Stimulated activated CD4-positive, alpha-beta T cell treated with anti-CD3 and anti-CD28 coated beads, Interleukin-12 subunit alpha, Interleukin-12 subunit beta, amount 100 ng/mL, for 48 hours (primary cell): ENCODE measurements around the gene PLSCR4.
A peak's percentile ranks its signal among the peaks of the same experiment; 100 is the strongest.

Experiments
- DNase-seq, 3 donors: peaks; one replicate each; pipeline ENCODE4 v3.0.0-alpha.2; 2020; ENCODE audit warnings: low read depth in 2 of 3, low spot score in 1 of 3

Gene PLSCR4

DNA sequence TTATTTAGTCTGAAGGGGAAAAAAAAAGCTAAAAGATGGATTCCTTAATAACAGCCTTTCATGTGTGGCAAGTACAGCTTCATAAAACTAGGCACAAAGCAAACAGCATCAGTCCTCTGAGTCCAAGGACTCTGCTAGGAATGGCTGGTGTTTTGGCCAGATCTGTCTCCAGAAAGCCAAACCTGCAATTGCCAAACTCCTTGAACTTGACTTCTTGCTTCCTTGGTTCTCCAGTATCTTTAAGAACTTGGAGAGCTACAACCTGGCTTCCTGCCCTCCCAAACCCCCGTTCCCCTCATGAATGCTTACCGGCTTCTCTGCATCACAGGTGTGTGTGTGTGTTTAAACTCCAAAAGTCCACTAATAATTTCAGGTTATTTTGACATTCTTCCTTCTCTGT, 88.3 kb downstream of the PLSCR4 start:
- DNase-seq = no peak

DNA sequence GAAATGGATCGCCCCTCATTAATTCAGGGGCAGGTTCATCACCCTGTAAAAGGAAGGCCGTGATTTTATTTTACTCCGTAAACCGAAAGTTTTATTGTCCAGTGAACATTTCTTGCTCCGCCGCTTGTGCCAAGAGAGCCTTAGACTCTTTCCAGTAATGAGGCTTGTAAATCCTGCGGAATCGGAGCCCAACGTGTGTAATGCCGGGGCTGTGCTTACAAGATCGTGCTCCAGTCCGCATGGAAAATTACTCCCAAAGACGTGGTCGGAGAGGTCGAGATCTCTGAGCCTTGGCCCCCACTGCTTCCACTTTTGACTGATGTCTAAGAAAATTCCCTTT, 89.3 kb downstream of the PLSCR4 start:
- DNase-seq = no peak

DNA sequence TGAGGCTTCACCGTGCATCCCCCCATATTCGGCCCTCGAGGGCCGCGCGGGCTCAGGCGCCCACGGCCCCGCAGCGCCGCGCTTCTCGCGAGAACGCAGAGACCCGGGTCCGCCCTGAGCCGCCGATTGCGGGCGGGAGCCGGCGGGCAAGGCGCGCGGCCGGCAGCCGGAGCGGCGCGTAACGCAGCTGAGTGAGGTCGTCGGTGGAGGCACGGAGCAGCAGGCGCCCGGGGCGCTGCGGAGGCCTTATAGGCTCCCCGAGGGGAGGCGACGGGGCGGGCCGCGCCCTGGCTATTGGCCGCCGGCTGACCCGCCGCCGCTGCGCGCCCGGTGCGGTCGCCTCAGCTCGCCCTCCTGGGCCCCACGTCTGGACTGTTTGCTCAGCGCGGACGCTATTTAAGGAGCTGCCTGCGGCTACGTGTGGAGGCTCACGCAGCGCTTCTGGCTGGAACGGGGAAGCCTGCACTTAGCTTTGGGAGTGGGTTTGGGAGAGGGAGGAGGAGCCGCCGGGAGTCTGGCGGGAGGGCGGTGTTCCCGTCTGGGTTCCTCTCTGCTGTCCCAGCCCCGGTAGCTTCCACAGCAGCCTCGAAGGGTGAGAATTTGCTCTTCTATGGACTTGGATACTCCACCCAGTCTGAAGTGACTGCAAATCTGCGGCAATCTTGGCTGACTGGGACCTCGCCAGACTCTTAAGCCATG, 89.8 kb downstream of the PLSCR4 start, which contains the start of gene PLOD2:
Gene PLOD2, minus strand, starts transcription at position 221 of the 699 bp plus-strand sequence. Its CDS starts 195 bp downstream, at position 26.
- peak in 2 of 3 donors; percentile 1 to 15 for DNase-seq

DNA sequence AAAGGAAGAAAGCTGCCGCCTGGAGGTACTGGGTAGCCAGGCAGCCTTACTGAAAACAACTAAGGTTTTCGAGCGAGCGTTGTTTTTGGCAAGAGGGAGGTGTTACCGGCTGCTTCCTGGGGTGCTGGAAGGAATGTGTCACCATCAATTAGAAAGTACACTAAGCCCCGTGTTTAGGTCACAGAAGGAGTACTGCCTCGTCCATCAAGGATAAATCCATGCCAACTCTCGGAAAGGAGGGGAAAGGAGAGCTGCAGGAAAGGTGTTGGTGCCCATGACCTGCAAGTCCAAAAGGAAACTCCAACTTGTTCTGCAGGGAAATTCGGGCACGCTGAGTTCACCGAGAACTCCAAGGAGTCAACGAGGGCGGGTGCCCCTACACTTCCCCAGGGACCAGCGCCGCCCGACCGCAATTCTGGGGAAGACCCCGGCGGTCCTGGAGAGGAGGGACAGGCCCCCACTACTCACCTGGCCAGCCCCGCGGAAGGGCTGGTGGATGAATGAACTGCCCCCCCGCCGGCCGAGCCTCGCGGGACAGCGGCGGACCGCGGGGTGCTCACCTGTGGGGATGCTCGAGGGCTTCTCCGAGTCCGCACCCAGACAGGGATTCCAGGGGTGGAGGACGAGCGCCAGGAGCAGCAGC, 90.5 kb downstream of the PLSCR4 start:
- no peak for DNase-seq

DNA sequence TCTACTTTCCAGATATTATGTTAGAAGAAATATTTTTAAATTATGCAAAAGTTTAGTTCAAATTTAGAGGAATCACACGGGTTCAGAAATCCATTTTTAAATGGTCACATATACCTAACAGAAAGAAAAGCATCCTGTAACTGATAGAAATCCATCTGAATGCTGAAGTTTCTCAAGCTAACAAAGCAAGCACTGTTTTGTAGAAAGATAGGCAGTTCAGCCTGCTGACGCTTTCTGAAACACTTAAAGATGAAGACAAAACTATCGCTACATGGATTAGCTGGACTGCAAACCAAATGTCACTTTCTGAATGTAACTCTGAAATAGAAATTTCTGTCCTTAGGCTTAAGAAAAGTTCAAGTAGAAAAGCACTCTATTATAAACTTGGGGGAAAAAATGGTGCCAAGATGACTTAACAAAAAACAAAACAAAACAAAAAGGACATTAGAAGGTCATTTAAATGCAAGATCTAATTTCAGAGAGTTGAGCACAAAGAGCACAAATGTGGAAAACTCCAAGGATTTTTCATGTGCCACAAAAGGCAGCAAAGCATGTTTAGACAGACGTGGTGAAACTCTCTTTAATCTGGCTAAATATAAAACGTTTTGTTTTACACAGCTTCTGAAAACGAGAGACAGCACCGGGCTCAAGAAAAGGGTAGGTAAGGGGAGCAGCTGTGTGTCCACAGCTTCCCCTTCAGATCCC, 91.1 kb downstream of the PLSCR4 start:
- DNase-seq = no peak

DNA sequence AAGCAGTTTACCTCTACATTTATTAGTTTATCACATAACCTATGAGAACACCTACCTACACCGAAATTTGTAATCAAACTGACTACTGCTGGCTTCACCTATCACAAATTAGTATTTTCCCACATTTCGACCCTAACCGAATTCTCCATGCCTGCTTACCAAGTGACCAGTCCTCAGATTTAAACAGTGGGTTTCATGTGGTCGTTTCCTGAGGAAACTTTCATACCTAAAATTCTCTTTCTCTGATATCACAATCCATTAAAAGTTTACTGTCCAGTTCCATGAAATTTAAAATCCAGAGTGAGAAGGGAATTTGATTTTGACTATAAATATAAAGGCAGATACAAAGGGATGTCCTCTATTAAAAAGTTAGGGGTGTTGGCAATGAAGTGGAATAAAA, 91.9 kb downstream of the PLSCR4 start:
- no peak for DNase-seq

DNA sequence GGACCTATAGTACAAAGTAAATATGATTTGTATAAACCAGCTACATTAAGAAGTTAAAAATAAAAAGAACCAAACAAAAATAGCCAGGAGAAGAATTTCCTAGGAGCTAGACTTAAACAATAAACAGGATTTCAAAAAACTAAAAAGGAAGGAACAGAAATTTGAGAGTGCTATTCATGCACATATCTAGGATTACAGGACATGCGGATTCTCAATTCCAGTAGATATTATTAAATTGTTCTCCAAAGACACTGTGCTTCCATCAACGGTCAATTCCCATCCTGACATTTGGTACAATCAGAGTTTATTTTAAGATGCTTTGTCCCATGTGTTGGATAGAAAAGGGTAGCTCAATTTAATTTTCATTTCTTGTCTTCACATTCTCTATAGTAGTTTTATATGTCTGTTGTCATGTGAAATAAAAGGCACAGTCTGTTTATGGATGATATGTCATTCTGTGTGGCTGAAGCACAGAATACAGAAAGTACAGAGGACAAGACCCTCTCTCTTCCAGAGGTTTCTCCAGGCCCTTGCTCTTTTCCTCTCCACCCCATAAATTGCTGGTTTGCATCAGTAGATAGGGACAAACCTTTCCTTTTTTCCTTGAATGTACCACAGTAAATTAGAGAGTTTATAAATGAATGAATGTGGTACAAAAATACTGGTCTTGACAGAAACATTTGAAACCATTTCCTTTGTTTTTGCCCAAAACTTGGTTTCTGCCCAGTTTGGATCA, 93.4 kb downstream of the PLSCR4 start:
- no peak for DNase-seq

DNA sequence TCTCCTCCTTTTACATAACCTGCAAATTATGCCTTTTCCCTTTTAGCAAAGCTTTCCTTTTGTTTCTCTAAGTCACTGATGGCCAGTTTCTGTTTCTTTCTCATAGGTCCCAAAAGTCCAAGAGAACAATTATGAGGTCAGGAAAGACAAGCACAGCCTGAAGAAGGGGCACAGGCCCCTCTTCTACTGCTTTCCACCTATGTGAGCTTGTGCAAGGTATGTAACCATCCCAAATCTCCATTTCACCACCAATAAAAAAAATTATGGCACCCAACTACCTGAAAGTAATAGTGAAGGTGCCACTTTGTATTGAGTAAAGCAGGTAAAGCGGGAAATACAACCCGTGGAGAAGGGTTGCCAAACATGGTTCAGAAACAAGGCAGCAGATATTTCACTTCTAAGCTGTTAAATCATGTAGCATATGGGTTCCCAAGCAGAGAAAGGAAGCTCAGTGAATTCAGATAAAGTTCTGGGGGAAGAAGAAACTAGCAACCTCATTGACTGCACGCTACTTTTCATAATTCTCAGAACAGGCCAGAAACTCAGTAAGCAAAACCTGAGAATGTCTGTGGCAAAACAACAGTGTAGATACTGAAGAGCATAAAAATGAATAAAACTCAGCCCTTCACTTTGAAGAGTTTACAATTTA, 94.1 kb downstream of the PLSCR4 start:
- no peak for DNase-seq

DNA sequence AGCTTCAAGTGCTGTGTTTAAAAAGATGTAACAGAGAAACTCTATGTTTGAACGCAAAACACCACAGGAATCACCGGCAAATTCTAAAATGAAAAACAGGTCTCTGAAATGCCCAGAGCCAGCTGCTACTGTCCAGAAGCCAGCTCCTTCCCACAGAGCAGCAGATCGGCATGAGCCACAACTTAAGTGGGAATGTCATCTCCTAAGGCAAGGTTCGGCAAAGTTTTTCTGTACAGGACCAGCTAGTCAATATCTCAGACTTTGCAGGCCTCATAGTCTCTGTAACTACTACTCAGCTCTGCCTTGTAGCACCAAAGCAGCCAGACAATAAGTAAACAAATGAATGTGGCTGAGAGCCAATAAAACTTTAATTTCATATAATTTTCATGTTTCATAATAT, 94.8 kb downstream of the PLSCR4 start:
- no peak for DNase-seq

DNA sequence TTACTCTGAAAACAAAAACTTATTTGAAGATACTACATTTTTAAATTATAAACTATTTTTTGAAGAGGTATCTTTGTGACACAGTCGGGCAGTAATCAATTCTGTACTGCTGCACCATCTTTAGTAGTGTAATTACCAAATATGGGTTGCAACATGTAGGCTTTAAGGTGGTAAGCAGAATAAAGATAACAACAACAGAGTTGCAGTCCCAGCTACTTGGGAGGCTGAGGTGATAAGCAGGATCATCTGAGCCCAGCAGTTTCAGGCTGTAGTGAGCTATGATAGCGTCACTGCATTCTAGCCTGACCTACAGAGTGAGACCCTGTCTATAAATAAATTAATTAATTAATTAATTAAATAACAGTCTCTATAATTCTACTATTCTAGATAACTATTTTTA, 95.9 kb downstream of the PLSCR4 start:
- DNase-seq = no peak

DNA sequence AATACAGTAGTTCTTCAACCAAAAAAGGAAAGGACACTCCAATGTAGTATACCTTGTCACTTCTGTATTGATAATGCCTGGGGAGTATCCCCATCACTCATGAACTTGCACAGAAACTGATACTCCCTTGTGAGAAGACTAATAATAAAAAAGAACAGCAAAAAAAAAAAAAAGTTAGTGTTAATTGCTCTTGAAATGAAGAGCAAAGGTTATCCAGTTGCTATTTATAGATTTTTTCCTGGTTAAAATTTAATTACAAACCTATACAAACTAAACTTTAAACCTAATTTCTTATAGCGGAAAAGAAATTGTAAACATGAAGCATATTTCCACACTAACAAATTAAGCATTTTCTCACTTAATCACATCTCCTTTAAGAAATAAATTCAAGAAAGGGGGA, 96.6 kb downstream of the PLSCR4 start:
- DNase-seq = no peak

DNA sequence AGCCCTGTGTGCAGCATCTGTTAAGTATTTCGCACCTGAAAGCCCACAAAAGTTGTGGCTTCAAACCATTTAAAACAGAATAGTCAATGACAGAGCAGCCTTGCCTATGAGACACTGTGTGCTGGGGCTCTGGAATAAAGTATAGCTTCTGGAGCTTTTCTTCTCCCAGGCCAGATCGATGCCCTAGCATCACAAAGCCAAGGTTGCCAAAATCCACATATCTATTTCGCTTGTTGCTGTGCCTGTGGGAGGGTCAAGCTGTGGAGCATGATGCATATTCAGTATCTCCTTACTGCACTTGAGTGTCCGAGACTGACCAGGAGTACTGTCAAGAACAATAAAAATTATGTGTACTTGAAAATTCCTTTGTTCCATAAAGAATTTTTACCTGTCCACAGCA, 97.5 kb downstream of the PLSCR4 start:
- no peak for DNase-seq

DNA sequence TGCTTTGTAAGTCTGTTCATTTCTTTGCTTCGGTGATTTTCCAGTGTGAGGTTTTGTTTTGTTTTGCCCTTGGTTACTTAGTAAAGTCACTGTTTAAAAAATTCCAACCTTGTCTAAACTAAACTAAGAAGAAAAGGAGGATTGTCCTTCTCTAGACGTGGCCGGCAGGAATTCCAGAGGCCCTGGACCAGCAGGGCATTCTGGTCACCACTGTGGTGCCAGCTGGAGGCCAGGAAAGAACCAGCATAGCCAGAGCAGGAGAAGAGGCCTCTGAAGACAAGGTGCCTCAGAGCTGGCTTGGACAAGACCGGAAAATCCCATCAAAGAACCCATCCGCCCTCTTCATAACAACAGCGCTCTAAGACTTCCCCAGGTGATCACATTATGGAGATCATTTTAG, 98.1 kb downstream of the PLSCR4 start:
- no peak for DNase-seq

DNA sequence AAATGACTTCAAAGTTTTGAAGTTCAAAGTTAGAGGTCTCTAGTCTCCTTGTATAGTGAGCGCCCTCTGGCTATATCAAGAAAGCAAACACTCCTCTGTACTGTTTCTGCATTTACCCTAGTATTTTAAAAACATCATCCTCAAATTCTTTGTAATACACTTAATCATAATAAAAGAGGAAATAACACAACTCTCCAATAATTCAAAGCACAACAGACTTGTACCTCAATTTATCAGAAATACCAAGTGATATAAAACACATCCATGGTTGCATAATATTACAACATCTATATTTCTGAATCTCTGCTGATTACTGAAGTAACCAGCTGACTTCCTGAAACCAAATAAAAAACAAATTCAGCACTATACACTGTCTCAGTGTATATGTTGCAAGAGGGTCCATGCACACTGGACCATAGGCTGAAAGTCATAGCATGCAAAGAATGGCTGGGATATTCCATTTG, 102.4 kb downstream of the PLSCR4 start:
- DNase-seq = no peak

DNA sequence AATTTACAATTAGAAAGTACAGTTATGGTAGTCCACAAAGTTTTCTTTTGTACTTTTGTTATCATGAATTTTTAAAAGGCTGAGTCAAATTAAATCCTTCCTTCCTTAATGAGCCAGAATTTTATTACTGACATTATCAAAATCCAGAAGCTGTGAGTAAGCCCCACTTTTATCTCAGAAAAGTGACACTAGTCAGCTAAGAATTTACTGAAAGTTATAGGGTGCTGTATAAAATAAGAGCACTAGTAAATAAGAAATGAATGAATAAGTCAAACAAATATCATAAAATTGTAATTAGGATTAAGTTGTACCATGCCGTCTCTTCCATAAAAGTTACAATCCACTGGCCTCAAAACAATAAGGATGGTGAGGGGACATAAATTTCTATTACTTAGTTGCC, 105.3 kb downstream of the PLSCR4 start:
- no peak for DNase-seq

DNA sequence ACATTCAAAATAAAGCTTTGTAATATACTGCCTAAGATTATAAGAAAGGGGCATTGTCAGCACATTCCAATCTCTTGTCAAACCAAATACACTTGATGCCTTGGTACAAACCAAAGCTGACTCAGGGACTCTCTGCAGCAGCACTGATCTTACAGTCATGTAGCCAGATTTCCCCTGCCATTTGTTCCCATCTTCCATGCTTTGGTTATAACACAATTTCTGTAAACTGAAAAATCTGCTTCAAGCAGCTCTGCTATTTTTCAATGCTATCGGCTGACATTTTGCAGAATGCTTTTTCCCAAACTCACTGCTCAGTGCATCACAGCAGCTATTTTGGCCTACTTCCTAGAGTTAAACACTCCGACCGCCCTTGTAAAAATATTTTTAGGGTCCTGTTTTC, 108.1 kb downstream of the PLSCR4 start:
- no peak for DNase-seq
